ENCODE results near the gene CIT.

CIT gene

DNA sequence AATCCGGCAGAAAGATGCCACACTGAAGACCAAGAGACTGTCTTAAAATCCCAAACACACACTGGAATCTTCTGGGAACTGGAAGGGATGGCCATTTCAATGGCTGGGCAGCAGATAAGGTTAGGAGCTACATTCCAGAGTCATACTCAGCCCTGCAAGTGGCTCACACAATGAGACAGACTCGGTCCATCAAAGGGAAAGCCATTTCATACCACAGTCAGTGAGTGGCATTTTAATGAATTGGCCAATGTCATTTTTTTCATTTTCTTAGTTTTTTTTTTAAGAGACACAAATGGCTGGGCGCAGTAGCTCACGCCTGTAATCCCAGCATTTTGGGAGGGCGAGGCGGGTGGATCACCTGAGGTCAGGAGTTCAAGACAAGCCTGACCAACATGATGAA lies 17.9 kb downstream of the CIT start:
- TF ChIP-seq, protein P1, sequence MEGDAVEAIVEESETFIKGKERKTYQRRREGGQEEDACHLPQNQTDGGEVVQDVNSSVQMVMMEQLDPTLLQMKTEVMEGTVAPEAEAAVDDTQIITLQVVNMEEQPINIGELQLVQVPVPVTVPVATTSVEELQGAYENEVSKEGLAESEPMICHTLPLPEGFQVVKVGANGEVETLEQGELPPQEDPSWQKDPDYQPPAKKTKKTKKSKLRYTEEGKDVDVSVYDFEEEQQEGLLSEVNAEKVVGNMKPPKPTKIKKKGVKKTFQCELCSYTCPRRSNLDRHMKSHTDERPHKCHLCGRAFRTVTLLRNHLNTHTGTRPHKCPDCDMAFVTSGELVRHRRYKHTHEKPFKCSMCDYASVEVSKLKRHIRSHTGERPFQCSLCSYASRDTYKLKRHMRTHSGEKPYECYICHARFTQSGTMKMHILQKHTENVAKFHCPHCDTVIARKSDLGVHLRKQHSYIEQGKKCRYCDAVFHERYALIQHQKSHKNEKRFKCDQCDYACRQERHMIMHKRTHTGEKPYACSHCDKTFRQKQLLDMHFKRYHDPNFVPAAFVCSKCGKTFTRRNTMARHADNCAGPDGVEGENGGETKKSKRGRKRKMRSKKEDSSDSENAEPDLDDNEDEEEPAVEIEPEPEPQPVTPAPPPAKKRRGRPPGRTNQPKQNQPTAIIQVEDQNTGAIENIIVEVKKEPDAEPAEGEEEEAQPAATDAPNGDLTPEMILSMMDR (conservative IDR thresholded peaks at IDR 0.05; ENCODE audit: low read length) = no peak
- TF ChIP-seq EZH2phosphoT487 (IDR thresholded peaks at IDR 0.05; ENCODE audit: borderline replicate concordance) = no peak
- Histone ChIP-seq H4K20me1 (ENCODE audit: insufficient read depth, low read length, poor library complexity, severe bottlenecking) (peaks cover 6% of the 10 kb centered on the region), H3K9ac (ENCODE audit: low read depth, low read length, poor library complexity, severe bottlenecking) (no peak overlapping the region), H2AFZ (ENCODE audit: low read length) (no peak overlapping the region), H3K9me2 (replicated peaks; ENCODE audit: low read depth, low read length) (no peaks in the 10 kb centered on the region), H3K27me3 (ENCODE audit: insufficient read depth, low read length, poor library complexity, severe bottlenecking) (no peaks in the 10 kb centered on the region), H3K9me3 (ENCODE audit: insufficient read depth, low read depth, low read length) (no peaks in the 10 kb centered on the region), H3K36me3 (ENCODE audit: insufficient read depth, low read length) (peaks cover 69% of the 10 kb centered on the region; the same call in 1 of the 2 replicates), H3K4me2 (ENCODE audit: low read depth, low read length, poor library complexity, severe bottlenecking) (no peak overlapping the region), H3K79me2 (ENCODE audit: insufficient read depth, low read length) (peaks cover 61% of the 10 kb centered on the region), H3K4me3 (ENCODE audit: low read length, poor library complexity, severe bottlenecking) (no peak overlapping the region), H3K4me1 (ENCODE audit: insufficient read depth, low read length, poor library complexity, severe bottlenecking) (no peaks in the 10 kb centered on the region), H3F3A (ENCODE audit: low read depth) (no peaks in the 10 kb centered on the region)

DNA sequence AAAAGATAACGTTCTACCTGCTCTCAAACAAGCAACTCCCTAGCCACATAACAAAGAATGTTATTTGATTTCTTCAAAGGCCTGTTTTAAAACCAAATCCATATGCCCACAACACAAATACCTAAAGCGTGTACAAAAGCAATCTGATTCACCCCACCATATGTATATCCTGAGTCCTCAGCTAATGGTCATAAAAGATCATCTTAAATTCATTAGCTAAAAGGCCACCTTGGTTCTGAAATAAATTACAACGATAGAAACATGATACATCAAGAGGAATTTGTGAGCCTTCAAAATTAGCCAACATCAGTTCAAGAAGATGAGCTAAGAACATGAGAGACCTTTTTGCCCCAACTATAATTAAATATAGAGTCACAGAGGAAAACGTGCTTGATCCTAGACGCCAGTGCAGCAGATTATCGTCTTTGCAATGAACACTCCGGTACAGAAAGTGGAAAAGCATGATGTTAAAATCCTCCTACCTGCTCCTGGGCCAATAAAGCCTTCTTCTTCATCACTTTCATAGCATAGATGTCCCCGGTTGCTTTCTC lies 20.0 kb downstream of the CIT start:
- peaks cover 6% of the 10 kb centered on the region for H4K20me1 ChIP-seq (ENCODE audit: insufficient read depth, low read length, poor library complexity, severe bottlenecking)
- H3F3A ChIP-seq (ENCODE audit: low read depth) = no peaks in the 10 kb centered on the region
- no peaks in the 10 kb centered on the region for H3K9me2 ChIP-seq (replicated peaks; ENCODE audit: low read depth, low read length)
- no peaks in the 10 kb centered on the region for H3K4me1 ChIP-seq (ENCODE audit: insufficient read depth, low read length, poor library complexity, severe bottlenecking)
- no peak overlapping the region for H3K4me3 ChIP-seq (ENCODE audit: low read length, poor library complexity, severe bottlenecking)
- no peaks in the 10 kb centered on the region for H3K9me3 ChIP-seq (ENCODE audit: insufficient read depth, low read depth, low read length)
- peaks cover 69% of the 10 kb centered on the region; the same call in 1 of the 2 replicates for H3K36me3 ChIP-seq (ENCODE audit: insufficient read depth, low read length)
- H3K9ac ChIP-seq (ENCODE audit: low read depth, low read length, poor library complexity, severe bottlenecking) = no peak overlapping the region
- no peaks in the 10 kb centered on the region for H3K27me3 ChIP-seq (ENCODE audit: insufficient read depth, low read length, poor library complexity, severe bottlenecking)
- H3K79me2 ChIP-seq (ENCODE audit: insufficient read depth, low read length) = peaks cover 62% of the 10 kb centered on the region
- no peak overlapping the region for H2AFZ ChIP-seq (ENCODE audit: low read length)
- no peak overlapping the region for H3K4me2 ChIP-seq (ENCODE audit: low read depth, low read length, poor library complexity, severe bottlenecking)
- TF ChIP-seq, protein P1 (conservative IDR thresholded peaks at IDR 0.05; ENCODE audit: low read length) = no peak
- TF ChIP-seq EZH2phosphoT487 (IDR thresholded peaks at IDR 0.05; ENCODE audit: borderline replicate concordance) = no peak

DNA sequence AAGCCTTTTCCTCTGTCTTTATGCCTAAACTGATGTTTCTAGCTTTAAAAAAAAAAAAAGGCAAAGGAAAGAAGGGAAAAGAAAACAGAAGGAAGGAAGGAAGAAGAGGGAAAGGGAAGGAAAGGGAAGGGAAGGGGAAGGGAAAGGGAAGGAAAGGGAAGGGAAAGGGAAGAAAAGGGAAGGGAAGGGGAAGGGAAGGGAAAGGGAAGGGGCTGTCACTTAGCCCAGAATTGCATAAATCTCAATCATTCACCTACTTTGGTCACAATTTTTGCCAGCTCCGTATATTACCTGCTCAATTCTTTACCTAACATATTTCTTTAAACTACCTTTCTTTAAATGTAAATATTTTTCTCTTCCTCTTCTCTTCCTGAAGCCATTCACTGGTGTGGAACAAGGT lies 26.8 kb downstream of the CIT start:
- Histone ChIP-seq H3K36me3 (ENCODE audit: insufficient read depth, low read length) (peaks cover 76% of the 10 kb centered on the region), H3K79me2 (ENCODE audit: insufficient read depth, low read length) (peaks cover 19% of the 10 kb centered on the region; the same call in 1 of the 2 replicates), H4K20me1 (ENCODE audit: insufficient read depth, low read length, poor library complexity, severe bottlenecking) (no peaks in the 10 kb centered on the region), H3K9me3 (ENCODE audit: insufficient read depth, low read depth, low read length) (no peaks in the 10 kb centered on the region), H3K27me3 (ENCODE audit: insufficient read depth, low read length, poor library complexity, severe bottlenecking) (no peaks in the 10 kb centered on the region), H3K4me1 (ENCODE audit: insufficient read depth, low read length, poor library complexity, severe bottlenecking) (no peaks in the 10 kb centered on the region), H3K4me3 (ENCODE audit: low read length, poor library complexity, severe bottlenecking) (no peak overlapping the region), H3K9ac (ENCODE audit: low read depth, low read length, poor library complexity, severe bottlenecking) (no peak overlapping the region), H3F3A (ENCODE audit: low read depth) (no peaks in the 10 kb centered on the region), H3K4me2 (ENCODE audit: low read depth, low read length, poor library complexity, severe bottlenecking) (no peak overlapping the region), H2AFZ (ENCODE audit: low read length) (no peak overlapping the region), H3K9me2 (replicated peaks; ENCODE audit: low read depth, low read length) (no peaks in the 10 kb centered on the region)
- TF ChIP-seq, protein P1 (conservative IDR thresholded peaks at IDR 0.05; ENCODE audit: low read length) = no peak
- TF ChIP-seq EZH2phosphoT487 (IDR thresholded peaks at IDR 0.05; ENCODE audit: borderline replicate concordance) = no peak
